GM12891 (cell line): ENCODE measurements around the gene ACADM.
A peak's percentile ranks its signal among the peaks of the same experiment; 100 is the strongest.
"Not testable (repeated sequence)": the region's sequence is repeated elsewhere in the genome, so short reads cannot be mapped to it uniquely, and the experiment has no call there.

ENCODE experiments used
- DNase-seq: peaks from one replicate; pipeline ENCODE4 v3.0.0; 2011; ENCODE audit warnings: low spot score; ENCODE audit not compliant: insufficient read length
- FAIRE-seq: peaks from 2 replicates; lab custom pipeline; 2011; peaks lifted over from hg19 to GRCh38; lab: Jason Lieb, UNC
- PAX5 ChIP-seq: IDR thresholded peaks from 2 replicates; pipeline ENCODE4 v1.6.1; 2011; ENCODE audit warnings: low read length, moderate library complexity, mild to moderate bottlenecking; ENCODE audit not compliant: insufficient read depth, severe bottlenecking
- POLR2A ChIP-seq: IDR thresholded peaks from 2 replicates; pipeline ENCODE4 v1.6.1; 2011; ENCODE audit warnings: low read depth, low read length, control low read depth
- POLR2AphosphoS5 ChIP-seq: IDR thresholded peaks from 2 replicates; pipeline ENCODE4 v1.6.1; 2011; ENCODE audit warnings: low read depth, low read length, control low read depth
- POU2F2 ChIP-seq: IDR thresholded peaks from 2 replicates; pipeline ENCODE4 v1.6.1; 2011; ENCODE audit warnings: low read depth, mild to moderate bottlenecking, control low read depth, low read length, moderate library complexity
- SPI1 ChIP-seq: IDR thresholded peaks from 2 replicates; pipeline ENCODE4 v1.6.1; 2011; ENCODE audit warnings: low read depth, low read length, control low read depth
- TAF1 ChIP-seq: IDR thresholded peaks from 2 replicates; pipeline ENCODE4 v1.6.1; 2011; ENCODE audit warnings: low read depth, low read length, control low read depth

ACADM gene

GRCh38 chr1:75719810-75720209 is 4.7 kb upstream of the ACADM start:
- FAIRE-seq (no peak), DNase-seq (no peak)
- TF ChIP-seq TAF1: no peak

GRCh38 chr1:75720325-75720724 is 4.2 kb upstream of the ACADM start:
- DNase-seq (no peak), FAIRE-seq (no peak)
- TF ChIP-seq POLR2AphosphoS5 (no peak), TAF1 (no peak), PAX5 (no peak), POU2F2 (no peak), POLR2A (no peak)

GRCh38 chr1:75720820-75721219 is 3.7 kb upstream of the ACADM start:
- DNase-seq (no peak), FAIRE-seq (no peak)

GRCh38 chr1:75722246-75722645 is 2.3 kb upstream of the ACADM start:
- FAIRE-seq, DNase-seq: not testable (repeated sequence)

More at GRCh38 chr1:75720820-75721219, 3.7 kb upstream of the ACADM start:
- TF ChIP-seq PAX5: no peak
- no peak for TF ChIP-seq SPI1

- no peak for FAIRE-seq
- DNase-seq: no peak
- TF ChIP-seq POU2F2 (no peak), SPI1 (no peak), PAX5 (no peak)
Measured at GRCh38 chr1:75722966-75723365, 1.5 kb upstream of the ACADM start.

GRCh38 chr1:75723989-75724471 is 479 bp upstream of the ACADM start:
- no peak for TF ChIP-seq SPI1
- no peak for DNase-seq
- FAIRE-seq: no peak

GRCh38 chr1:75725266-75725665 is 757 bp downstream of the ACADM start:
- TF ChIP-seq PAX5: no peak
- no peak for TF ChIP-seq POU2F2
- no peak for TF ChIP-seq SPI1
- TF ChIP-seq TAF1: no peak
- no peak for TF ChIP-seq POLR2A
- TF ChIP-seq POLR2AphosphoS5: no peak
- no peak for FAIRE-seq
- no peak for DNase-seq

- no peak for TF ChIP-seq POLR2AphosphoS5
- no peak for TF ChIP-seq POLR2A
- TF ChIP-seq PAX5: no peak
- TF ChIP-seq TAF1: no peak
- no peak for TF ChIP-seq SPI1
- TF ChIP-seq POU2F2: no peak
- FAIRE-seq (peak; percentile 54), DNase-seq (no peak)
Measured at GRCh38 chr1:75725861-75726361, 1.4 kb downstream of the ACADM start.

GRCh38 chr1:75727571-75727970 is 3.1 kb downstream of the ACADM start:
- FAIRE-seq (peak; percentile 93), DNase-seq (no peak)
- no peak for TF ChIP-seq POLR2A
- TF ChIP-seq POU2F2: no peak
- TF ChIP-seq PAX5: no peak
- TF ChIP-seq TAF1: no peak
- no peak for TF ChIP-seq SPI1

GRCh38 chr1:75730432-75730831 is 5.9 kb downstream of the ACADM start:
- FAIRE-seq: no peak
- DNase-seq: no peak
- TF ChIP-seq SPI1: no peak
- TF ChIP-seq TAF1: no peak
- no peak for TF ChIP-seq POU2F2
- TF ChIP-seq POLR2AphosphoS5: no peak

GRCh38 chr1:75731881-75732280 is 7.4 kb downstream of the ACADM start:
- no peak for TF ChIP-seq POLR2A
- no peak for TF ChIP-seq SPI1
- TF ChIP-seq POU2F2: no peak
- no peak for TF ChIP-seq TAF1
- no peak for TF ChIP-seq POLR2AphosphoS5
- no peak for TF ChIP-seq PAX5
- FAIRE-seq (no peak), DNase-seq (no peak)
